DMS53 treated with DMSO at 0.1 percent for 48 hours (cell line): Measurements from ENCODE around the gene SPTLC1.
"Not testable (repeated sequence)": the region's sequence is repeated elsewhere in the genome, so short reads cannot be mapped to it uniquely, and the experiment has no call there.

Source experiments
- DNase-seq: peaks from one replicate; lab custom pipeline; 2025; ENCODE audit not compliant: unreplicated experiment; lab: John Stamatoyannopoulos, UW

SPTLC1 gene

GRCh38 chr9:92033991-92034390 lies 81.2 kb downstream of the SPTLC1 start:
- no peak for DNase-seq

GRCh38 chr9:92033307-92033706 lies 81.9 kb downstream of the SPTLC1 start:
- no peak for DNase-seq

GRCh38 chr9:92032891-92033290 lies 82.3 kb downstream of the SPTLC1 start:
- no peak for DNase-seq

GRCh38 chr9:92030367-92030766 lies 84.8 kb downstream of the SPTLC1 start:
- no peak for DNase-seq

GRCh38 chr9:92029553-92029952 lies 85.7 kb downstream of the SPTLC1 start:
- DNase-seq = no peak

GRCh38 chr9:92026206-92027002 lies 88.8 kb downstream of the SPTLC1 start:
- no peak for DNase-seq

GRCh38 chr9:92021785-92022541 lies 93.2 kb downstream of the SPTLC1 start:
- DNase-seq = not testable (repeated sequence)

- no peak for DNase-seq
These were observed 95.6 kb downstream of the SPTLC1 start for GRCh38 chr9:92019658-92020057.

- DNase-seq = no peak
These were observed 104.3 kb downstream of the SPTLC1 start for GRCh38 chr9:92010705-92011536.

GRCh38 chr9:92010253-92010652 lies 105.0 kb downstream of the SPTLC1 start:
- DNase-seq = not testable (repeated sequence)

GRCh38 chr9:92008041-92008440 lies 107.2 kb downstream of the SPTLC1 start:
- DNase-seq = no peak

GRCh38 chr9:92004045-92004392 lies 111.2 kb downstream of the SPTLC1 start:
- DNase-seq = no peak

- DNase-seq = no peak
These were observed 111.7 kb downstream of the SPTLC1 start for GRCh38 chr9:92003308-92004044.

GRCh38 chr9:92001948-92002347 lies 113.3 kb downstream of the SPTLC1 start:
- DNase-seq = not testable (repeated sequence)

GRCh38 chr9:92001244-92001643 lies 114.0 kb downstream of the SPTLC1 start:
- no peak for DNase-seq

- DNase-seq = no peak
These were observed 120.1 kb downstream of the SPTLC1 start for GRCh38 chr9:91995000-91995655.

- peak; percentile 43 for DNase-seq
These were observed 120.8 kb downstream of the SPTLC1 start for GRCh38 chr9:91994422-91994821.

- DNase-seq = no peak
These were observed 122.7 kb downstream of the SPTLC1 start for GRCh38 chr9:91992461-91993041.

GRCh38 chr9:91991721-91992341 lies 123.4 kb downstream of the SPTLC1 start:
- DNase-seq = no peak
